Epithelial cell of esophagus (primary cell): ENCODE measurements around the gene TRAF3IP1.

Experiments
- DNase-seq: peaks from one replicate; pipeline ENCODE4 v3.0.0; 2010; ENCODE audit warnings: low read depth
- H3K4me3 ChIP-seq: 2 replicates; pipeline ENCODE4 v1.5.1; 2011; ENCODE audit warnings: mild to moderate bottlenecking, low read length, control low read depth
- CTCF ChIP-seq: IDR thresholded peaks from 2 replicates; pipeline ENCODE4 v1.5.1; 2011; ENCODE audit warnings: low read depth, mild to moderate bottlenecking, low read length, control low read depth, inconsistent platforms; ENCODE audit not compliant: insufficient read depth; ENCODE audit errors: missing control alignments

The TRAF3IP1 gene

DNA sequence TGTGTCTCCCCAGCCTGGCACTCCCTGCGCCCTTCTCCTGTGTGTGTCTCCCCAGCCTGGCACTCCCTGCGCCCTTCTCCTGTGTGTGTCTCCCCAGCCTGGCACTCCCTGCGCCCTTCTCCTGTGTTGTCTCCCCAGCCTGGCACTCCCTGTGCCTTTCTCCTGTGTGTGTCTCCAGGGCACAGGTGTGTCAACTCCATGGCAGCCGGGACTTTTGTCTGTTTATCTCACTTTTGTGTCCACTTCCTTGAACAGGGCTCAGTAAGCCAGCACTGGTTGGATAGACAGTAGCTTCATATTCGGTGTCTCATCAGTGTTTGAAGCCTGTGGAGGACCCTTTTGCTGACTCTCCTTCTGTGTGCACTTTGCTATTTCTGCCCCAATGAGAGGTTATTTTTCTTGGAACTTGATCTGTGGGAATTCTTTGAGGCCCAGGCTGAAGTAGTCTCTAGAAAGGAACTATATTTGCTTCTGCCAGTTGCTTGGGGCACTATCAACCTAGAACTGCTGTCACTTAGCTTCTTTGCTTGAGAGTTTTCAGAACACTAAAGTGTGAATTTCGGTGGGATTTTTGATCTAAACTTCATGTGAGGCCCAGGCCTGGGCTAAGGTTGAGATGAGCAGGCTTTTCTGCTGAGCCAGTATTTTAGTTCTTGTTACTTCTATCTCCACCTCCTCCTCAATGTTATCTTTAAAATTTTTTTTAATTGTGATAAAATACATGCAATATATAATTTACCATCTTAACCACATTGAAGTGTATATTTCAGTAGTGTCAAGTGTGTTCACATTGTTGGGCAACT is 98.1 kb downstream of the TRAF3IP1 start:
- TF ChIP-seq CTCF = no peak
- peak; percentile 60 for DNase-seq
- no peak overlapping the region for H3K4me3 ChIP-seq

DNA sequence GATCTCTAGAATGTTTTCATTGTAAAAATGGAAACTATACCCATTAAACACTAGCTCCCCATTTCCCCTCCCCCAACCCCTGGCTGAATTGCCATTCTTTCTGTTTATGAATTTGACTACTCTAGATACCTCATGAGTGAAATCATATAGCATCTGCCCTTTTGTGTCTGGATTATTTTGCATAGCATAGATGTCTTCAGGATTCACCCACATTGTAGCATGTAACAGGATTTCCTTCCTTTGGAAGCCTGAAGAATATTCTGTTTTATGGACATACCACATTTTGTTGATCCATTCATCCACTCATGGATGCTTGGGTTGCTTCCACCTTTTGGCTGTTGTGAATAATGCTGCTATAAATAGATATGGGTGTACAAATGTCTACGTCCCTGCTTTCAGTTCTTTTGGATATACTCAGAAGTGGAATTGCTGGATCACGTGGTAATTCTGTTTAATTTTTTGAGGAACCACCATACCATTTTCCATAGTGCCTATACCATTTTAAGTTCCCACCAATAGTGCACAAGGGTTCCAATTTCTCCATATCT is 98.8 kb downstream of the TRAF3IP1 start:
- TF ChIP-seq CTCF = no peak
- no peak overlapping the region for H3K4me3 ChIP-seq
- DNase-seq = no peak

DNA sequence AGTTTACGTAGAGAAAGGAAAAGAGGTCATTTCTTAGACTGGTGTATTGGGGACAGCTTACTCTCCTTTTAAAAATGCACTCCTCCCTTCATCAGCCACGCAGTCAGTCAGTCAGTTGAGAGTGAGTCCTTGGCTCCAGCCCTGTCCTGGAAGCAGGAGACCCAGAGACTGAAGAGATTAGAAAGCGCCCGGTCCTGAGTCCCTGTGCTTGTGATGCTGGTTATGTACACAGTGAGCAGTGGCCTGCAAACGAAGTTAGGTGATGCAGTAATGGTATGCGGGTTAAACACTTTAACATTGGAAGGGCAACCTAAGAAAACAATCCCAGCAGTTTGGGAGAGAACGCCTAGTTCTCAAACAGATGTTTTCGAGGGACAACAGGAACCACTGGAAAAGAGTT is 100.1 kb downstream of the TRAF3IP1 start:
- no peak for TF ChIP-seq CTCF
- no peak overlapping the region for H3K4me3 ChIP-seq
- DNase-seq = no peak

GRCh38 chr2:238420878-238421694 is 100.8 kb downstream of the TRAF3IP1 start:
- no peak for TF ChIP-seq CTCF
- no peak for DNase-seq
- no peak overlapping the region for H3K4me3 ChIP-seq

DNA sequence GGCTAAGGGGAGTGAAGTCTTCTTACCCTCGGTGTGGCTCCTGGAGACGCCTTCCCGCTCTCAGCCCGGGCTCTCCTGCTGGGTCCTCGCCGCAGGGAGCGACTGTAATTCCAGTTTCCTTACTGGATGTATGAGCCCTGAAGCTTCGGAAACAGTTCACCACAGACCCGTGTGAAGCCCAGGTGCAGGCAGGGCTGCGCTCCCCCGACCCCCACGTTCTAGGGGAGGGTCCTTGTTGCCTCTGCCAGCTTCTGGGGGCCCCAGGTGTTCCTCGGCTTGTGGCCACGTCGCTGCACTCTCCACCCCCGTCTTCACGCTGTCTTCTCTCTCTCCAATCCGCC is 101.3 kb downstream of the TRAF3IP1 start:
- no peak overlapping the region for H3K4me3 ChIP-seq
- no peak for DNase-seq
- TF ChIP-seq CTCF = no peak

DNA sequence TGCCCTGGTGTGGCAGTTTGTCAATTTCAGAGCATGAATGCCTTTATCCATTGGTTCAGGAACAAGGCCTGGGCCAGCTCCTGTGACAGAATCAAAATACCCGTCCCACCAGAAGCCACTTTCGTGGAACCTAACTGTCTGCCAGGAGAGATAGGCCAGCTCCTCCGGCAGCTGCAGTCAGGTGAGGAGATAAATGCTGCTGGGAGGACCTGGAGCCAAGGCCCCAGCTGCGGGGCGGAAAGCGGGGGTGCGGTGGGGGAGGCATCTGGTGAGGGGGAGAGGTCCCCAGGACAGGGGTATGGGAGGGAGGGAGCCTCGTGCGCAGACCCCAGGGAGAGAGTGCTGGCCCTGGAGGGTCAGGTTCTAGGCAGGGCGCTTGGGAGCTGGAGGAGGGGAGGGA is 102.0 kb downstream of the TRAF3IP1 start:
- no peak for DNase-seq
- no peak overlapping the region for H3K4me3 ChIP-seq
- TF ChIP-seq CTCF = no peak
